Activated CD8-positive, alpha-beta T cell treated with anti-CD3 and anti-CD28 coated beads for 36 hours (primary cell): ENCODE results near the gene CEP250. TPM values are rescaled to one million over a fixed set of nuclear protein-coding genes. Genes with fewer than 3 reads are reported as not detected.
A peak's percentile ranks its signal among the peaks of the same experiment; 100 is the strongest.
"Not testable (repeated sequence)": the region's sequence is repeated elsewhere in the genome, so short reads cannot be mapped to it uniquely, and the experiment has no call there.

Experiments
- ATAC-seq: fragments of 200-7000 bp; cut with Tn5 transposase; one replicate; pipeline ENCODE4 v1.10.0; 2021; ENCODE audit warnings: mild to moderate bottlenecking, moderate library complexity
- CTCF ChIA-PET: fragments of 350-600 bp; sonication (Branson Sonifier 250); formaldehyde crosslinking; loops from one replicate; lab custom pipeline; 2021; ENCODE audit warnings: antibody characterized with exemption; lab: Charles Lee
- POLR2A ChIA-PET: fragments of 350-600 bp; sonication (Branson Sonifier 250); formaldehyde crosslinking; loops from one replicate; lab custom pipeline; 2021; ENCODE audit warnings: antibody characterized with exemption; lab: Charles Lee
- DNase-seq: peaks from one replicate; pipeline ENCODE4 v3.0.0-alpha.2; 2020
- H3K27ac Mint-ChIP-seq: one replicate; pipeline ENCODE4 v1.8.0; 2021; ENCODE audit warnings: mild to moderate bottlenecking, mixed read lengths
- H3K27me3 Mint-ChIP-seq: one replicate; pipeline ENCODE4 v1.8.0; 2021; ENCODE audit warnings: mixed read lengths
- H3K36me3 Mint-ChIP-seq: one replicate; pipeline ENCODE4 v1.8.0; 2021; ENCODE audit warnings: low read depth, mixed read lengths
- H3K4me1 Mint-ChIP-seq: one replicate; pipeline ENCODE4 v1.8.0; 2021; ENCODE audit warnings: low read depth, mixed read lengths
- H3K4me3 Mint-ChIP-seq: one replicate; pipeline ENCODE4 v1.8.0; 2021; ENCODE audit warnings: mild to moderate bottlenecking, moderate library complexity, mixed read lengths
- H3K9me3 Mint-ChIP-seq: one replicate; pipeline ENCODE4 v1.8.0; 2021; ENCODE audit warnings: mixed read lengths
- intact Hi-C: fragments of 100-400 bp; cut with micrococcal nuclease; formaldehyde crosslinking; loops from one replicate; pipeline ENCODE4 v1.10.0; 2022
- total RNA-seq, 2 experiments: library from RNA; stranded (reverse); gene quantifications; one replicate each; pipeline ENCODE4 v1.2.3, GENCODE V29; 2021
- TF ChIP-seq, protein P1 (sequence below): fragments of 200-600 bp; IDR thresholded peaks from one replicate; pipeline ENCODE4 v1.8.0; 2022; ENCODE audit warnings: antibody characterized with exemption, mild to moderate bottlenecking

The CEP250 gene
- total RNA-seq, 2 experiments from 2014 or later, result 56.0 to 60.3 TPM

DNA sequence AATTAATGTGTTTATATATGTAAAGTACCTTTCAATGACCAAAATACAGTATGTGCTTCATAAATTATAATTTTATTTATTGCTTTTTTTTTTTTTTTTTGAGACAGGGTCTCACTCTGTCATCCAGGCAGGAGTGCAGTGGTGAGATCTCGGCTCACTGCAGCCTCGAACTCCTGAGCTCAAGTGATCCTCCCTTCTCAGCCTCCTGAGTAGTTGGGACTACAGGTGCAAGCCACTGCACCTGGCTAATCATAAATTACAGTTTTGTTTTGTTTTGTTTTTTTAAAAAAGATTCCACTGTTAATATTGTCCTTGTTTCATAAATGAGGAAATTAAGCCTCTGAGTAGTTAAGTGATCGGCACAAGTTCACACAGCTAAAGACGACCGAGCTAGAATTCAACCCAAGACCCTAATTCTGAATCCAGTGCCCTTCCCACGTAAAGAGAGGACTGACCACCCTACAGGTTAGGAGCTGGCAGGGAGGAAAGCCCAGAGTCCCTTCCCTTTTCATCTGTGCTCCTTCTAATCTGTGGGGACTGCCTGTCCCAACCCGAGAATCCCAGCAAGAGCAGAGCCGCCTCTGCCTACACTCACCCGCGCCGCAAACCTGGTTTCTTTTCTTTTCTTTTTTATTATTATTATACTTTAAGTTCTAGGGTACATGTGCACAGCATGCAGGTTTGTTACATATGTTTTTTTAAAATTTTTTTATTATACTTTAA, 8.9 kb upstream of the CEP250 start:
- no peaks in the 10 kb centered on the region for H3K9me3 Mint-ChIP-seq

DNA sequence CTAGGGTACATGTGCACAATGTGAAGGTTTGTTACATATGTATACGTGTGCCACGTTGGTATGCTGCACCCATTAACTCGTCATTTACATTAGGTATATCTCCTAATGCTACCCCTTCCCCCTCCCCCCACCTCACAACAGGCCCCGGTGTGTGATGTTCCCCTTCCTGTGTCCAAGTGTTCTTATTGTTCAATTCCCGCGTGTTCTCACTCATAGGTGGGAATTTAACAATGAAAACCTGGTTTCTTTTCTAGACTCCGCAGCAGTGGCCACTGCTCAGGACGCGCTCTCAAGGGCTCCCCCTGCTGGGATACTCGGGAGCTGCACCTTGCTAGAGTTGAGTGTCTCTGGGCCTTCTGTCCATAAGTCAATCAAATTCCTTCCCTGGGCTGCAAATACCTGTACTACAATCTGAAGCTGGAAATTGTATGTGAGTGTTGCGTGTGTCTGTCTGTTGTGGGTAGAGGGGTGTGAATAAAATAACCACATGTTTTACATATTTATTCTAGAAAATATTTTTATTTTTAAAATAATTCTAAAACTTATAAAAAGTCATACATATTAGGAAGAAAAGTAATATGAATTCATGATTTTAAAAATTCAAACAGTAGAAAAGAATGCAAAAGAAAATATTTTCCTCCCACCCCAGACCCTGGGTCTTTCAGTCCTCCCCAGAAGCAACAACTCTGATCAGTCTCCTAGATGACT, 8.2 kb upstream of the CEP250 start:
- ATAC-seq (peak; percentile 100), DNase-seq (peak; percentile 96)
- H3K27me3 Mint-ChIP-seq, result peaks cover 1% of the 10 kb centered on the region
- H3K36me3 Mint-ChIP-seq, result no peaks in the 10 kb centered on the region
- H3K27ac Mint-ChIP-seq, result peak overlapping the region; percentile 64
- no peaks in the 10 kb centered on the region for H3K9me3 Mint-ChIP-seq
- ChIA-PET POLR2A (interaction anchor here (0.5 to 1.0 kb wide), 4 partner anchors 11 to 313 kb away, joined by 3 read pairs; no protein-coding TSS in a partner anchor), CTCF (interaction anchor here (0.6 to 6.7 kb wide), 21 partner anchors 8 to 455 kb away, joined by 3 to 85 read pairs (median 4); partner anchors contain the start of genes CEP250 and GDF5)
- TF ChIP-seq, protein P1, sequence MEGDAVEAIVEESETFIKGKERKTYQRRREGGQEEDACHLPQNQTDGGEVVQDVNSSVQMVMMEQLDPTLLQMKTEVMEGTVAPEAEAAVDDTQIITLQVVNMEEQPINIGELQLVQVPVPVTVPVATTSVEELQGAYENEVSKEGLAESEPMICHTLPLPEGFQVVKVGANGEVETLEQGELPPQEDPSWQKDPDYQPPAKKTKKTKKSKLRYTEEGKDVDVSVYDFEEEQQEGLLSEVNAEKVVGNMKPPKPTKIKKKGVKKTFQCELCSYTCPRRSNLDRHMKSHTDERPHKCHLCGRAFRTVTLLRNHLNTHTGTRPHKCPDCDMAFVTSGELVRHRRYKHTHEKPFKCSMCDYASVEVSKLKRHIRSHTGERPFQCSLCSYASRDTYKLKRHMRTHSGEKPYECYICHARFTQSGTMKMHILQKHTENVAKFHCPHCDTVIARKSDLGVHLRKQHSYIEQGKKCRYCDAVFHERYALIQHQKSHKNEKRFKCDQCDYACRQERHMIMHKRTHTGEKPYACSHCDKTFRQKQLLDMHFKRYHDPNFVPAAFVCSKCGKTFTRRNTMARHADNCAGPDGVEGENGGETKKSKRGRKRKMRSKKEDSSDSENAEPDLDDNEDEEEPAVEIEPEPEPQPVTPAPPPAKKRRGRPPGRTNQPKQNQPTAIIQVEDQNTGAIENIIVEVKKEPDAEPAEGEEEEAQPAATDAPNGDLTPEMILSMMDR, result peak; percentile 90
- intact Hi-C loops, result loop anchor here (5.0 kb wide), 1 partner anchor 145 kb away; no protein-coding TSS in a partner anchor
- H3K4me3 Mint-ChIP-seq, result peak overlapping the region; percentile 85
- H3K4me1 Mint-ChIP-seq, result peaks cover 6% of the 10 kb centered on the region

More for the DNA sequence above, 8.9 kb upstream of the CEP250 start:
- ATAC-seq, result peak; percentile 27
- POLR2A ChIA-PET, result no interaction called here
- TF ChIP-seq, protein P1, result no peak
- CTCF ChIA-PET, result interaction anchor here (0.9 to 6.7 kb wide), 18 partner anchors 7 to 350 kb away, joined by 3 to 85 read pairs (median 4); partner anchors contain the start of genes CEP250 and GDF5
- intact Hi-C loops, result loop anchor here (5.0 kb wide), 1 partner anchor 144 kb away; no protein-coding TSS in a partner anchor
- Mint-ChIP-seq H3K4me1 (peaks cover 6% of the 10 kb centered on the region), H3K4me3 (peak overlapping the region; percentile 85), H3K27ac (peak overlapping the region; percentile 25), H3K36me3 (no peaks in the 10 kb centered on the region), H3K27me3 (peaks cover 3% of the 10 kb centered on the region)
- no peak for DNase-seq

DNA sequence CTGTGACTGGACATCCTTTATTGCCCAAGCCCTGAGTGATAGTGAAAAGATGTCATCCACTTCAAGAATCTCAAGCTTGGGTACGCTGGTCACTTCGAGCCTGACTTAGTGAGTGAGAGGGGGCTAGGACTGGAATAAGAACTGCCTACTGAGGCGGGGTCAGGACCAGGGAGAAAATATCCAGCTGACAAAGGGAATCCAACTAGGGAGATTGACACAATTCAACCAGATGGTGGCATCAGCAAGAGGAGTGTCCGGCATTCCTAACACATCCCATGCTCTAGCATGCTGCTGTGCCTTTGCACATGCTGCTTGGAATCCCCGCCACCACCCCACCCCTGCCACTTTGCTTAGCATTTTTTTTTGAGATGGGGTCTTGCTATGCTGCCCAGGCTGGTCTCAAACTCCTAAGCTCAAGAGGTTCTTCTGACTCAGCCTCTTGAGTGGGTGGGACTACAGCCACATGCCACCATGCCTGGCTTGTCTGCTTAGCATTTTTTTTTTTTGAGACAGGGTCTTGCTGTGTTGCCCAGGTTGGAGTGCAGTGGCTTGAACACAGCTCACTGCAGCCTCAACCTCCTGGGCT, 6.5 kb upstream of the CEP250 start:
- Mint-ChIP-seq H3K9me3 (no peaks in the 10 kb centered on the region), H3K27ac (no peak overlapping the region), H3K36me3 (no peaks in the 10 kb centered on the region), H3K4me3 (no peak overlapping the region), H3K27me3 (peaks cover 1% of the 10 kb centered on the region), H3K4me1 (peaks cover 10% of the 10 kb centered on the region)
- TF ChIP-seq, protein P1, result no peak
- ATAC-seq (no peak), DNase-seq (no peak)
- intact Hi-C loops, result loop anchor here (5.0 kb wide), 1 partner anchor 147 kb away; no protein-coding TSS in a partner anchor
- CTCF ChIA-PET, result interaction anchor here (1.3 to 6.7 kb wide), 4 partner anchors 10 to 304 kb away, joined by 3 to 85 read pairs (median 10); partner anchors contain the start of gene GDF5
- POLR2A ChIA-PET, result interaction anchor here (0.8 to 1.1 kb wide), 2 partner anchors 41 to 288 kb away, joined by 3 read pairs; no protein-coding TSS in a partner anchor

DNA sequence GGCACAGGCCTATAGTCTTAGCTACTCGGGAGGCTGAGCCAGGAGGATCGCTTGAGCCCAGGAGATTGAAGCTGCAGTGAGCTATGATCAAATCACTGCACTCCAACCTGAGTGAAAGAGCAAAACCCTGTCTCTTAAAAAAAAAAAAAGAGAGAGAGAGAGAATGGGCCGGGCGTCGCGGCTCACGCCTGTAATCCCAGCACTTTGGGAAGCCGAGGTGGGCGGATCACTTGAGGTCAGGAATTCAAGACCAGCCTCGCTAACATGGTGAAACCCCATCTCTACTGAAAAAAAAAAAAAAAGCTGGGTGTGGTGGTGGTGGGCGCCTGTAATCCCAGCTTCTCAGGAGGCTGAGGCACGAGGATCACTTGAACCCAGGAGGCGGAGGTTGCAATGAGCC, 5.5 kb upstream of the CEP250 start:
- H3K36me3 Mint-ChIP-seq, POLR2A ChIA-PET, ATAC-seq, H3K27me3 Mint-ChIP-seq, H3K27ac Mint-ChIP-seq, DNase-seq, H3K4me3 Mint-ChIP-seq, H3K9me3 Mint-ChIP-seq: not testable (repeated sequence)
- peaks cover 14% of the 10 kb centered on the region for H3K4me1 Mint-ChIP-seq
- intact Hi-C loops, result loop anchor here (5.0 kb wide), 1 partner anchor 148 kb away; no protein-coding TSS in a partner anchor
- CTCF ChIA-PET, result interaction anchor here (1.9 to 6.7 kb wide), 3 partner anchors 11 to 147 kb away, joined by 4 to 85 read pairs (median 16); partner anchors contain the start of gene GDF5

DNA sequence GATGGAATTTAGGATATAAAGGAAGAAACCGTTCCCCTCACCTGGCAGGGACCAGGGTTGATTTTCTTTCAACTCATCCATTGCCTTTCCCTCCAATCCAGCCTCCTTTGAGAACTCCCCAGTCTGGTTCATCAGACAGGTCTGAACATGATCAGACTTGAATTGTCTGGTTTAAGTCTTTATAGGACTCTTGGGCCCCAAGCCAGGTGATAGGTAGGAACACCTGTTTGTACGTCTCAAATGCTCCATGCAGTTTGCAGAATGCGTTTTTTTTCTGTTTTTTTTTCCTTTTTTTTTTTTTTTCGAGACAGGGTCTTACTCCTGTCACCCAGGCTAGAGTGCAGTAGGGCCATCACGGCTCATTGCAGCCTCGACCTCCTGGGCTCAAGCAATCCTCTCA, 4.1 kb upstream of the CEP250 start:
- H3K9me3 Mint-ChIP-seq, result no peaks in the 10 kb centered on the region
- H3K4me3 Mint-ChIP-seq, result no peak overlapping the region
- DNase-seq, result no peak
- no peak overlapping the region for H3K27ac Mint-ChIP-seq
- no peaks in the 10 kb centered on the region for H3K36me3 Mint-ChIP-seq
- POLR2A ChIA-PET, result no interaction called here
- H3K27me3 Mint-ChIP-seq, result peaks cover 1% of the 10 kb centered on the region
- TF ChIP-seq, protein P1, result no peak
- H3K4me1 Mint-ChIP-seq, result peaks cover 17% of the 10 kb centered on the region
- CTCF ChIA-PET, result interaction anchor here (1.0 kb wide), 1 partner anchor 12 kb away, joined by 3 read pairs; no protein-coding TSS in a partner anchor
- ATAC-seq, result no peak
- intact Hi-C loops, result no loop called here
